Endothelial cell (in vitro differentiated cells): ENCODE data around the gene PSMD5. TPM values are rescaled to one million over a fixed set of nuclear protein-coding genes. Genes with fewer than 3 reads are reported as not detected.

Source experiments
- DNase-seq: peaks from one replicate; pipeline ENCODE4 v3.0.0; 2021; ENCODE audit warnings: low spot score
- H3K27ac Mint-ChIP-seq: one replicate; pipeline ENCODE4 v1.8.0; 2021; ENCODE audit warnings: mixed read lengths, inconsistent platforms; ENCODE audit not compliant: unreplicated experiment
- H3K27me3 Mint-ChIP-seq: one replicate; pipeline ENCODE4 v1.8.0; 2021; ENCODE audit warnings: mild to moderate bottlenecking, moderate library complexity, mixed read lengths, inconsistent platforms; ENCODE audit not compliant: unreplicated experiment
- H3K36me3 Mint-ChIP-seq: one replicate; pipeline ENCODE4 v1.8.0; 2021; ENCODE audit warnings: mild to moderate bottlenecking, low read depth, mixed read lengths, inconsistent platforms; ENCODE audit not compliant: unreplicated experiment
- H3K4me1 Mint-ChIP-seq: one replicate; pipeline ENCODE4 v1.8.0; 2021; ENCODE audit warnings: mild to moderate bottlenecking, mixed read lengths, inconsistent platforms; ENCODE audit not compliant: unreplicated experiment
- H3K4me3 Mint-ChIP-seq: one replicate; pipeline ENCODE4 v1.8.0; 2021; ENCODE audit warnings: mild to moderate bottlenecking, mixed read lengths, inconsistent platforms; ENCODE audit not compliant: unreplicated experiment
- H3K9me3 Mint-ChIP-seq: one replicate; pipeline ENCODE4 v1.8.0; 2021; ENCODE audit warnings: mixed read lengths, inconsistent platforms; ENCODE audit not compliant: unreplicated experiment
- CTCF ChIP-seq: fragments of 200-600 bp; sonication (generic); IDR thresholded peaks from one replicate; pipeline ENCODE4 v1.5.0; 2021; ENCODE audit warnings: antibody characterized with exemption; ENCODE audit not compliant: unreplicated experiment
- total RNA-seq: library from RNA; stranded (reverse); fragmentation: NEBNext Ultra II Directional; extraction: Animal tissue kit (Norgen Biotek cat#: 25700); gene quantifications from one replicate; pipeline ENCODE4 v1.2.1, GENCODE V29; 2021; ENCODE audit not compliant: unreplicated experiment

Gene PSMD5
- total RNA-seq, 1 donor from 2014 or later, result 42.9 TPM

DNA sequence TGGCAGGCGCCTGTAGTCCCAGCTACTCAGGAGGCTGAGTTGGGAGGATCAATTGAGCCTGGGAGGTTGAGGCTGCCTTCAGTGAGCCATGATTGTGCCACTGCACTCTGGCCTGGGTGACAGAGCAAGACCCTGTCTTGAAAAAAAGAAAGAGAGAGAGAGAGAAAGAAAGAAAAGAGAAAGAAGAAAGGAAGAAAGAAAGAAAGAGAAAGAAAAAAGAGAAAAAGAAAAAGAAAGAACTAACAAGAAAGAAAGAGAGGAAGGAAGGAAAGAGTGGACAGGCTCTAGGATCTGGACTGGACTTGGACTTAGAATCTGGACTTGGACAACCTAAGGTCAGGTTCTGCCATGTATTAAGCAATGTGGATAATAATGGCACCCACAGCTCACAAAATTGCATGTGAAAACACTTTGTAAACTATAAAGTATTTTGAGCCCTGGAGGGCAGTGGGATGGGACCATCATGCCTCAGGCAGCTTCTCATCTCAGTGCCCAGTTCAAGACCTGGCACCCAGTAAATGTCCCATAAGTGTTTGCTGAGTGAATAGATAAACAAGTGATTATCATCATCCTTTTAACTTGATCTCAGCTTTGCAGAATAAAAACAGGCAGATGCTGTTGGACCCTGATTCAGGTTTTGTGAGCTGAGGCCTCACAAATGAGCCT is 47.0 kb upstream of the PSMD5 start:
- Mint-ChIP-seq H3K9me3 (no peaks in the 10 kb centered on the region), H3K27ac (no peak overlapping the region)

GRCh38 chr9:120888626-120889025 is 45.9 kb upstream of the PSMD5 start:
- no peak overlapping the region for H3K27ac Mint-ChIP-seq
- H3K27me3 Mint-ChIP-seq, result peaks cover 10% of the 10 kb centered on the region
- H3K9me3 Mint-ChIP-seq, result no peaks in the 10 kb centered on the region
- no peak for TF ChIP-seq CTCF
- H3K4me1 Mint-ChIP-seq, result no peaks in the 10 kb centered on the region
- H3K4me3 Mint-ChIP-seq, result no peak overlapping the region
- no peak for DNase-seq
- no peaks in the 10 kb centered on the region for H3K36me3 Mint-ChIP-seq

More for the DNA sequence above, 47.0 kb upstream of the PSMD5 start:
- no peak for DNase-seq
- Mint-ChIP-seq H3K27me3 (peaks cover 10% of the 10 kb centered on the region), H3K36me3 (no peaks in the 10 kb centered on the region), H3K4me1 (no peaks in the 10 kb centered on the region), H3K4me3 (no peak overlapping the region)
- no peak for TF ChIP-seq CTCF

DNA sequence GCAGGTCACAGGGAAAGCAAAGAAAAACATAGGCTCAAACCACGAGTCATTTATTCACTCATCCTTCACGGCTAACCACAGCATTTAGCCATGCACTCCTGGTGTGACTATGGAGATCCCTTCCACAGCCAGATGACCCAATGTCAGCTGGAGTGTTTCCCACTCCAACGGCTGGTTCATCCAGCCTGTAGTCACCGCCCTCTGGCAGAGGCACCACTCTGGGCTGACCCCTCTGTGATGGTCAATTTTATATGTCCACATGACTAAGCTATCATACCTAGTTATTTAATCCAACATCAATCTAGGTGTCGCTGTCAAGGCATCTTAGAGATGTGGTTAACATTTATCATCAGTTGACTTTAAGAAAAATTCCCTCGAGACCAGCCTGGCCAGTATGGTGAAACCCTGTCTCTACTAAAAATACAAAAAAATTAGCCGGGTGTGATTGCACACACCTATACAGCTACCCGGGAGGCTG is 43.8 kb upstream of the PSMD5 start:
- no peak for TF ChIP-seq CTCF
- H3K4me3 Mint-ChIP-seq, result no peak overlapping the region
- no peaks in the 10 kb centered on the region for H3K4me1 Mint-ChIP-seq
- H3K27ac Mint-ChIP-seq, result no peak overlapping the region
- no peaks in the 10 kb centered on the region for H3K9me3 Mint-ChIP-seq
- H3K36me3 Mint-ChIP-seq, result no peaks in the 10 kb centered on the region
- peaks cover 4% of the 10 kb centered on the region for H3K27me3 Mint-ChIP-seq
- DNase-seq, result no peak

DNA sequence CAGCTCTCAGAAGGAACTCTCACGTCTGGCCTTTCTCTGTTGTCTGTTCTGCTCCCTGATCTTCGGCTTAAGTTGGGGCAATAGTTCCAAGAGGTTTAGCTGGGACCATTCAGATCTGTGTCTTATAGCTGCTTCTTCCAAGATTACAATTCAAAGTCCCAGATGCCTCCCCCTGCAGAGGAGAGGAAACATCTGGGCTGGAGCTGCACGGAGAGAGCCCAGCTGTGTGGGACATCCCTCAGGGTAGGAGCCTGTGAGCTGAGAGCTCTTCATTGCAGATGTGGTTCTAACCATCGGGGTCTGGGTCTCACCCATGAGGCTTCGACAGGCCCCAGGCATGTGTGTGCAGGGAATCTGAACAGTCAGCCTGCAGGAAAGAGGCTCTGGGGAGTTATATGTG is 43.2 kb upstream of the PSMD5 start:
- Mint-ChIP-seq H3K27me3 (peaks cover 2% of the 10 kb centered on the region), H3K27ac (no peak overlapping the region), H3K9me3 (no peaks in the 10 kb centered on the region), H3K36me3 (no peaks in the 10 kb centered on the region), H3K4me1 (no peaks in the 10 kb centered on the region), H3K4me3 (no peak overlapping the region)
- no peak for DNase-seq
- TF ChIP-seq CTCF, result no peak

DNA sequence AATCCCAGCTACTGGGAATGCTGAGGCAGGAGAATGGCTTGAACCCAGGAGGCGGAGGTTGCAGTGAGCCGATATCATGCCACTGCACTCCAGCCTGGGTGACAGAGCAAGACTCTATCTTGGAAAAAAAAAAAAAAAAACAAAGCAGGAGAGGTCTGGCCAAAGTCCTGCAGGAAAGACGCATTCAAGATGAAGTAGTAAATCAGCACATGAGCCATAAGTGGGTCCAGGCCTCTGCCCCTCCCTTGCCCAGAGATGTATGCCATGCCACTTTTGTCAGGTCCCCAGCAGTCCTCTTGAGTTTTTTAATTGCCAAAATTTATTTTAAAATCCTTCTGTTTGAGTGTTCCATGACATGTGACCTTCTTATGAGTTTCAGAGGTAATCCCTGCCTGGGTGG is 42.7 kb upstream of the PSMD5 start:
- H3K4me3 Mint-ChIP-seq, result no peak overlapping the region
- no peaks in the 10 kb centered on the region for H3K36me3 Mint-ChIP-seq
- no peaks in the 10 kb centered on the region for H3K4me1 Mint-ChIP-seq
- H3K27me3 Mint-ChIP-seq, result peaks cover 4% of the 10 kb centered on the region
- H3K27ac Mint-ChIP-seq, result no peak overlapping the region
- no peak for TF ChIP-seq CTCF
- DNase-seq, result no peak
- H3K9me3 Mint-ChIP-seq, result no peaks in the 10 kb centered on the region
